HFFc6 (cell line): ENCODE data around the gene ARHGAP15. TPM values are rescaled to one million over a fixed set of nuclear protein-coding genes. Genes with fewer than 3 reads are reported as not detected.

ENCODE experiments used
- DNase-seq: peaks from one replicate; pipeline ENCODE4 v3.0.0-alpha.2; 2018
- H3K27ac Mint-ChIP-seq: 2 replicates; pipeline ENCODE4 v1.8.0; 2020; ENCODE audit warnings: mild to moderate bottlenecking, mixed read lengths
- H3K27me3 Mint-ChIP-seq: 2 replicates; pipeline ENCODE4 v1.8.0; 2021; ENCODE audit warnings: mild to moderate bottlenecking, moderate library complexity, mixed read lengths; ENCODE audit not compliant: insufficient read depth
- H3K36me3 Mint-ChIP-seq: 2 replicates; pipeline ENCODE4 v1.8.0; 2021; ENCODE audit warnings: low read depth, mixed read lengths
- H3K4me1 Mint-ChIP-seq: 2 replicates; pipeline ENCODE4 v1.8.0; 2020; ENCODE audit warnings: low read depth, mixed read lengths
- H3K4me3 Mint-ChIP-seq: 2 replicates; pipeline ENCODE4 v1.8.0; 2020; ENCODE audit warnings: mild to moderate bottlenecking, moderate library complexity, mixed read lengths
- H3K9me3 Mint-ChIP-seq: 2 replicates; pipeline ENCODE4 v1.8.0; 2020; ENCODE audit warnings: mild to moderate bottlenecking, mixed read lengths
- total RNA-seq, 6 experiments: library from RNA; stranded (reverse); fragmentation: NEBNext Ultra II Directional; extraction: Animal tissue kit (Norgen Biotek cat#: 25700); gene quantifications; 2 replicates in 1 of 6; 3 replicates in 5 of 6; pipeline ENCODE4 v1.2.3, GENCODE V29; 2021
- TF ChIP-seq, protein P1 (sequence below): fragments of 200-600 bp; sonication (generic); IDR thresholded peaks from 2 replicates; pipeline ENCODE4 v1.5.0; 2021; ENCODE audit warnings: antibody characterized with exemption, mild to moderate bottlenecking

The ARHGAP15 gene
- total RNA-seq, 6 experiments from 2014 or later = not detected

DNA sequence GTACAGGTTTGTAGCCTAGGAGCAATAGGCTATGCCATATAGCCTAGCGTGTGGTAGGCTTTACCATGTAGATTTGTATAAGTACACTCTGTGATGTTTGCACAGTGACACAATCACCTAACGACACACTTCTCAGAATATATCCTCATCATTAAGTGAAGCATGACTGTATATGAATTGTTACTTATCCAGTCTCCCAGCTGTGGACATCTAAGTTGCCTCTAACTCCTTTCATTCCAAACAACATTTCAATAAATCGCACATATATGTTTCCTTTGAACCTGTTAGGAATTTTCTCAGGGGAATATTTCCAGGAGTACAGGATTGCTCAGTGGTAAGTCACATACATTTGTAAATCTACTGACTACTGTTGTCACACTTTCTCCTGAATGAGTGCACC lies 90.0 kb downstream of the ARHGAP15 start:
- Mint-ChIP-seq H3K27me3 (peaks cover 4% of the 10 kb centered on the region), H3K27ac (no peak overlapping the region), H3K4me1 (no peaks in the 10 kb centered on the region), H3K4me3 (no peak overlapping the region), H3K36me3 (no peaks in the 10 kb centered on the region), H3K9me3 (no peaks in the 10 kb centered on the region)
- no peak for DNase-seq
- TF ChIP-seq, protein P1, sequence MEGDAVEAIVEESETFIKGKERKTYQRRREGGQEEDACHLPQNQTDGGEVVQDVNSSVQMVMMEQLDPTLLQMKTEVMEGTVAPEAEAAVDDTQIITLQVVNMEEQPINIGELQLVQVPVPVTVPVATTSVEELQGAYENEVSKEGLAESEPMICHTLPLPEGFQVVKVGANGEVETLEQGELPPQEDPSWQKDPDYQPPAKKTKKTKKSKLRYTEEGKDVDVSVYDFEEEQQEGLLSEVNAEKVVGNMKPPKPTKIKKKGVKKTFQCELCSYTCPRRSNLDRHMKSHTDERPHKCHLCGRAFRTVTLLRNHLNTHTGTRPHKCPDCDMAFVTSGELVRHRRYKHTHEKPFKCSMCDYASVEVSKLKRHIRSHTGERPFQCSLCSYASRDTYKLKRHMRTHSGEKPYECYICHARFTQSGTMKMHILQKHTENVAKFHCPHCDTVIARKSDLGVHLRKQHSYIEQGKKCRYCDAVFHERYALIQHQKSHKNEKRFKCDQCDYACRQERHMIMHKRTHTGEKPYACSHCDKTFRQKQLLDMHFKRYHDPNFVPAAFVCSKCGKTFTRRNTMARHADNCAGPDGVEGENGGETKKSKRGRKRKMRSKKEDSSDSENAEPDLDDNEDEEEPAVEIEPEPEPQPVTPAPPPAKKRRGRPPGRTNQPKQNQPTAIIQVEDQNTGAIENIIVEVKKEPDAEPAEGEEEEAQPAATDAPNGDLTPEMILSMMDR = no peak

DNA sequence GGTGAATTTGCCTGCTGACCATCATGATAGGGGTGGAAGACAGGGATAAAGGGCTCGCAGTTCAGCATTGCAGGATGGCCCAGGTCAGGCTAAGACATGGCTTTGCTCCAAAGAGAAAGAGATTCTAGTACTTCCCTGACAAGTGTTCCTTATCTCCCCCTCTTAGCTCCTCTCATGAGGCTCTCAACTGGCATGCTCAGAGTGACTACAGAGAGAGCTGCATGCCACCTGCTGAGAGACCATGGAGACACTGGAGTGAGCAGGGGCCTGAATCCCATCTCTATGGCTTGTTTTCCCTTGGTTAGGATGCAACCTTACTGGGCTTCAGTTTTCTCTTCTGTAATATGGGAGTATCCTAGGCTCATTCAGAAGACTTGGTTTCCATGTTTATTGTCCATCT lies 94.3 kb downstream of the ARHGAP15 start:
- Mint-ChIP-seq H3K9me3 (no peaks in the 10 kb centered on the region), H3K27ac (no peak overlapping the region), H3K36me3 (no peaks in the 10 kb centered on the region), H3K4me3 (no peak overlapping the region), H3K4me1 (no peaks in the 10 kb centered on the region), H3K27me3 (peaks cover 4% of the 10 kb centered on the region)
- TF ChIP-seq, protein P1 = no peak
- DNase-seq = no peak

DNA sequence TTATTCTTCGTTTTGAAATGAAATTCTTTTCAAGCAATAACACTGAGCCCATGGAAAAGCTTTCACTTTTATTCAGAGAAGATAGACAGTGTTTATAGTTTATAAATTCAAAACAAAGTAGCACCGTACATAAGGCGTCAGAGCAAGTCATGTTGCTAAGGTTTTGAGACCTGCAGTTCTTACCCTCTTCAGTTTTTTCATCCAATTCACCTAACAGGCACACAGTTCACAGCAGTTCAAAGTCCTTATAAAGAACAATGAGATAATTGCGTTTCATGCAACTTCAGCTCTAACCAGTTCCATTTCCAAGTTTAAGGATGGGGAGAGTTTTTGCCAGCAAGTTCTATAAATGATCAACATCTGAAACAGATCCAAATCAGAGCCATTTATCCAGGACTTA lies 96.7 kb downstream of the ARHGAP15 start:
- TF ChIP-seq, protein P1 = no peak
- no peak for DNase-seq
- Mint-ChIP-seq H3K27ac (no peak overlapping the region), H3K4me1 (no peaks in the 10 kb centered on the region), H3K36me3 (no peaks in the 10 kb centered on the region), H3K9me3 (no peaks in the 10 kb centered on the region), H3K4me3 (peak overlapping the region; percentile 14; the same call in 1 of the 2 replicates), H3K27me3 (peaks cover 4% of the 10 kb centered on the region)

DNA sequence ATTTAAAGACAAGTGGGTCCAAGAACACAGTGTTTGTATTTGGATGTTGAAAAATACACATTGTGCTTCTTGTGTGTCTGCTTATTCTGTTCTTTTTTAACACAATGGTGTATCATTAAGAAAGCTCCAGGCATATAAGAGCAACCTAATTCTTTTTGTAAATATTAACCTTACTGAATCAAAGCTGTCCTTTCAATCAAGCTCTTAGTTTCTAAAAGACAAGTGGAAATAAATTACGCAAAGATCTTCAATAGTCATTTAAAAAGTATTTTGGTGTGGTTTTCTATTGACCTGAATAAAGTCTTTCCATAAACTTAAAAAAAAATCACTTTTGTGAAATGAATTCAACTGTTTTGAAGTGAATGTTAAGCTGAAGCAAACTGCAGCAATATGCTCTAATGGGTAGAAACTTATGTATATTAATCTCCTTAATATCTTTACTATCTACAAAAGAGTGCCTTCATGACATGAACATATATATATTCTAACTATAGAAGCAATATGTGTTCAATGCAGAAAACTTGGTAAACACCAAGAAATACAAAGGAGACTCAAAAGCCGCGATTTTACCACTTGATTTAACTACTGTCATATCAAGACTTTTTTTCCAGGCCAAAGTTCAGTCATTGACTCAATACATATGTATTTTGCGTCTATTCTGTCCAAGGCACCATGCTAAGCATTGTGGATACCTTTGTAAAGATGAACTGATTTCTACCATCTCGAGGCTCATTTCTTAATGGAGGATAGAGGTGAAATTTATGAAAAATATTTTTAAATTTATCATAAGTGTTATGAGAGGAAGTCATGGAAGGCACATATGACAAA lies 97.7 kb downstream of the ARHGAP15 start:
- DNase-seq = no peak
- TF ChIP-seq, protein P1 = no peak
- H3K9me3 Mint-ChIP-seq = no peaks in the 10 kb centered on the region
- H3K4me1 Mint-ChIP-seq = no peaks in the 10 kb centered on the region
- H3K4me3 Mint-ChIP-seq = no peak overlapping the region
- H3K27me3 Mint-ChIP-seq = peaks cover under 1% of the 10 kb centered on the region; the same call in 1 of the 2 replicates
- no peak overlapping the region for H3K27ac Mint-ChIP-seq
- H3K36me3 Mint-ChIP-seq = no peaks in the 10 kb centered on the region

DNA sequence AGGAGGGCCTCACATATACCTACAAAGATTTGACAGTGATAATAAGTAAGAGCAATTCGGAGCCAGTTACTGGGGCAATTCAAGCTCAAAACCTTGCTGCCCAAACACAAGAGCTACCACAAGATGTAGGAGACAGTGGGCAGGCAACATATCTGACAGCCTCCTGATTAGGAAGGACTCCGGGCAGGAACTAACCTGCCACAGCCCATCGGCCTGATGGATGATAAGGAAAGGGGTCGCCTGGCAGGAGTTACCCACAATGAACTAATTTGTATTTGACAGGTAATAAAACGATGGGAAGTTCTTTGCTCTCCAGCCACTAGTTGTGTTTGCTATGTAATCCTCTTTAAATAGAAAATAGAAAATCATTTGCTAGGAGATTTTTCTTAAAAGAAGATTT lies 100.2 kb downstream of the ARHGAP15 start:
- no peak overlapping the region for H3K27ac Mint-ChIP-seq
- H3K4me1 Mint-ChIP-seq = no peaks in the 10 kb centered on the region
- no peaks in the 10 kb centered on the region for H3K36me3 Mint-ChIP-seq
- H3K9me3 Mint-ChIP-seq = no peaks in the 10 kb centered on the region
- no peak for DNase-seq
- no peak overlapping the region for H3K4me3 Mint-ChIP-seq
- TF ChIP-seq, protein P1 = no peak
- H3K27me3 Mint-ChIP-seq = no peaks in the 10 kb centered on the region
